HepG2 (cell line): Measurements from ENCODE around the gene KIF15. TPM values are rescaled to one million over a fixed set of nuclear protein-coding genes. Genes with fewer than 3 reads are reported as not detected.

ENCODE experiments used
- AKAP8 ChIP-seq: sonication (generic); formaldehyde crosslinking; IDR thresholded peaks from 2 replicates; pipeline ENCODE4 v1.5.1; 2020; ENCODE audit warnings: mild to moderate bottlenecking, missing genetic modification reagents
- CENPT ChIP-seq: sonication (generic); formaldehyde crosslinking; IDR thresholded peaks from 2 replicates; pipeline ENCODE4 v1.8.0; 2022; ENCODE audit warnings: low read depth, mild to moderate bottlenecking, moderate library complexity, missing genetic modification reagents
- ERF ChIP-seq: IDR thresholded peaks from 2 replicates; pipeline ENCODE4 v1.6.1; 2018; ENCODE audit warnings: missing biosample characterization, missing genetic modification reagents
- FOXO1 ChIP-seq: sonication (generic); formaldehyde crosslinking; IDR thresholded peaks from 2 replicates; pipeline ENCODE4 v1.4.0; 2020; ENCODE audit warnings: missing genetic modification reagents
- GABPA ChIP-seq, 2 experiments: IDR thresholded peaks; 2 replicates each; pipeline ENCODE4 v1.6.1; 2011 to 2016; ENCODE audit warnings: low read depth in 2 of 2, low read length in 1 of 2, missing biosample characterization in 1 of 2, missing genetic modification characterization in 1 of 2
- MAZ ChIP-seq, 2 experiments: sonication (generic) in 1 of 2; formaldehyde crosslinking in 1 of 2; IDR thresholded peaks; 2 replicates each; pipeline versions ENCODE4 v1.5.0 to v1.6.1; 2012 to 2020; ENCODE audit warnings: low read depth in 2 of 2, mild to moderate bottlenecking in 2 of 2, borderline replicate concordance in 1 of 2, improper control_type of control experiment in 1 of 2, low read length in 1 of 2, missing genetic modification reagents in 1 of 2, moderate library complexity in 1 of 2
- MBNL3 ChIP-seq: fragments of 250-450 bp; sonication (Bioruptor Pico); conservative IDR thresholded peaks from 2 replicates; pipeline ENCODE4 v1.8.0; 2022; ENCODE audit warnings: mild to moderate bottlenecking, inconsistent platforms
- NFYC ChIP-seq: IDR thresholded peaks from 2 replicates; pipeline ENCODE4 v1.6.1; 2016; ENCODE audit warnings: missing genetic modification reagents, missing compliant biosample characterization
- NR2C2 ChIP-seq: sonication (generic); formaldehyde crosslinking; IDR thresholded peaks from 2 replicates; pipeline ENCODE4 v1.4.0; 2020; ENCODE audit warnings: missing genetic modification reagents, mild to moderate bottlenecking, moderate library complexity, borderline replicate concordance
- PAF1 ChIP-seq: IDR thresholded peaks from 2 replicates; pipeline ENCODE4 v1.6.1; 2016; ENCODE audit warnings: missing genetic modification reagents, missing compliant biosample characterization
- PBX2 ChIP-seq: IDR thresholded peaks from 2 replicates; pipeline ENCODE4 v1.6.1; 2016; ENCODE audit warnings: control low read depth
- PCBP1 ChIP-seq: fragments of 200-400 bp; formaldehyde crosslinking; IDR thresholded peaks from 2 replicates; pipeline ENCODE4 v1.6.1; 2017; ENCODE audit warnings: mild to moderate bottlenecking, low read depth, low read length, borderline replicate concordance
- PHF21A ChIP-seq: sonication (generic); formaldehyde crosslinking; IDR thresholded peaks from 2 replicates; pipeline ENCODE4 v1.5.0; 2020; ENCODE audit warnings: mild to moderate bottlenecking, missing genetic modification reagents
- RARA ChIP-seq: IDR thresholded peaks from 2 replicates; pipeline ENCODE4 v1.6.1; 2016; ENCODE audit warnings: missing genetic modification reagents, missing compliant biosample characterization
- SALL1 ChIP-seq: sonication (generic); formaldehyde crosslinking; IDR thresholded peaks from 2 replicates; pipeline ENCODE4 v1.8.0; 2022; ENCODE audit warnings: mild to moderate bottlenecking, missing genetic modification reagents
- SP5 ChIP-seq: IDR thresholded peaks from 2 replicates; pipeline ENCODE4 v1.6.1; 2016; ENCODE audit warnings: low read depth, borderline replicate concordance
- SSRP1 ChIP-seq: IDR thresholded peaks from 2 replicates; pipeline ENCODE4 v1.6.1; 2016; ENCODE audit warnings: control low read depth
- STAG1 ChIP-seq: sonication (generic); formaldehyde crosslinking; IDR thresholded peaks from 2 replicates; pipeline ENCODE4 v1.4.0; 2020; ENCODE audit warnings: missing genetic modification reagents
- THAP11 ChIP-seq: IDR thresholded peaks from 2 replicates; pipeline ENCODE4 v1.6.1; 2016; ENCODE audit warnings: missing biosample characterization, missing genetic modification reagents
- YEATS2 ChIP-seq: sonication (generic); formaldehyde crosslinking; IDR thresholded peaks from 2 replicates; pipeline ENCODE4 v1.4.0; 2020; ENCODE audit warnings: missing genetic modification reagents, borderline replicate concordance
- ZBTB1 ChIP-seq: sonication (generic); formaldehyde crosslinking; IDR thresholded peaks from 2 replicates; pipeline ENCODE4 v1.4.0; 2020; ENCODE audit warnings: missing genetic modification reagents, borderline replicate concordance
- ZFY ChIP-seq: sonication (generic); formaldehyde crosslinking; IDR thresholded peaks from 2 replicates; pipeline ENCODE4 v1.4.0; 2020; ENCODE audit warnings: missing genetic modification reagents
- ZNF224 ChIP-seq: sonication (generic); formaldehyde crosslinking; IDR thresholded peaks from 2 replicates; pipeline ENCODE4 v1.5.0; 2020; ENCODE audit warnings: mild to moderate bottlenecking, missing genetic modification reagents
- ZNF260 ChIP-seq: sonication (generic); formaldehyde crosslinking; IDR thresholded peaks from 2 replicates; pipeline ENCODE4 v1.4.0; 2020; ENCODE audit warnings: missing genetic modification reagents, low read depth, mild to moderate bottlenecking, borderline replicate concordance
- ZNF317 ChIP-seq: sonication (generic); formaldehyde crosslinking; IDR thresholded peaks from 2 replicates; pipeline ENCODE4 v1.5.0; 2020; ENCODE audit warnings: mild to moderate bottlenecking, missing genetic modification reagents
- ZNF33A ChIP-seq: sonication (generic); formaldehyde crosslinking; IDR thresholded peaks from 2 replicates; pipeline ENCODE4 v1.5.1; 2020; ENCODE audit warnings: missing genetic modification reagents, mild to moderate bottlenecking, moderate library complexity, borderline replicate concordance
- ZNF367 ChIP-seq: sonication (generic); formaldehyde crosslinking; IDR thresholded peaks from 2 replicates; pipeline ENCODE4 v1.4.0; 2020; ENCODE audit warnings: missing genetic modification reagents, borderline replicate concordance
- ZNF550 ChIP-seq: sonication (generic); formaldehyde crosslinking; IDR thresholded peaks from 2 replicates; pipeline ENCODE4 v1.4.0; 2020; ENCODE audit warnings: mild to moderate bottlenecking, missing genetic modification reagents, borderline replicate concordance
- ZNF737 ChIP-seq: sonication (generic); formaldehyde crosslinking; IDR thresholded peaks from 2 replicates; pipeline ENCODE4 v1.5.0; 2020; ENCODE audit warnings: missing genetic modification reagents, mild to moderate bottlenecking, borderline replicate concordance
- polyA plus RNA-seq, 8 experiments: library from polyadenylated mRNA; depleted of rRNA in 3 of 8; stranded (reverse) in 7 of 8; unstranded in 1 of 8; fragments of >200 nt; fragmentation: Illumina TruSeq in 4 of 8; extraction: Trizol in 4 of 8; gene quantifications; 2 replicates each; pipeline versions ENCODE4 v1.2.1 to v1.2.3, GENCODE V29; 2011 to 2016; ENCODE audit warnings: low read depth in 4 of 8, missing spikeins in 1 of 8, mixed read lengths in 1 of 8; ENCODE audit not compliant: insufficient read depth in 1 of 8
- total RNA-seq, 5 experiments: library from RNA; depleted of rRNA; stranded (reverse); fragments of >200 nt; fragmentation: Illumina TruSeq; extraction: Trizol; gene quantifications; 2 replicates each; pipeline ENCODE4 v1.2.3, GENCODE V29; 2016; ENCODE audit warnings: low read depth in 1 of 5
- TF ChIP-seq, protein P1 (sequence below): sonication (generic); formaldehyde crosslinking; IDR thresholded peaks from 2 replicates; pipeline ENCODE4 v1.8.1; 2023; ENCODE audit warnings: missing genetic modification reagents, mild to moderate bottlenecking, borderline replicate concordance

The KIF15 gene
- total and polyA plus RNA-seq, 2 of the 13 experiments (the other 11 are each of a cell fraction or from before 2014, with no cell fraction given) = 4.8 to 33.8 TPM

GRCh38 chr3:44761424-44762169 is at the start of gene KIF15, which contains the start of gene KIAA1143 (continued):
- TF ChIP-seq ZNF317 (CRISPR knock-in tag) (no peak; the same call in 1 of the 2 replicates), PHF21A (CRISPR knock-in tag) (peak; percentile 79), ZNF224 (CRISPR knock-in tag) (peak; percentile 72), NFYC (CRISPR knock-in tag) (peak; percentile 54), ERF (CRISPR knock-in tag) (peak; percentile 75), ZBTB1 (CRISPR knock-in tag) (no peak), ZNF550 (CRISPR knock-in tag) (no peak), SP5 (CRISPR knock-in tag) (peak; percentile 82), PCBP1 (0 out of 2 replicates have a peak, but pooled peaks have one; percentile 77), ZFY (CRISPR knock-in tag) (peak; percentile 83), CENPT (CRISPR knock-in tag) (peak; percentile 93; the same call in 1 of the 2 replicates), ZNF33A (CRISPR knock-in tag) (no peak), PAF1 (CRISPR knock-in tag) (no peak), MBNL3 (CRISPR knock-in tag) (no peak), YEATS2 (peak; percentile 92), NR2C2 (CRISPR knock-in tag) (peak; percentile 86), AKAP8 (CRISPR knock-in tag) (peak; percentile 65; the same call in 1 of the 2 replicates), ZNF367 (no peak), PBX2 (CRISPR knock-in tag) (no peak), STAG1 (no peak; the same call in 1 of the 2 replicates), THAP11 (peak; percentile 92), GABPA (IDR thresholded peaks at IDR 0.05; ENCODE audit: low read depth, low read length) (peak; percentile 29; the same call in 1 of the 2 replicates), GABPA (CRISPR knock-in tag; IDR thresholded peaks at IDR 0.05; ENCODE audit: low read depth) (peak; percentile 82), RARA (no peak), FOXO1 (no peak), SALL1 (CRISPR knock-in tag) (peak; percentile 85; the same call in 1 of the 2 replicates), MAZ (IDR thresholded peaks at IDR 0.05; ENCODE audit: borderline replicate concordance, low read depth, low read length) (no peak), MAZ (CRISPR knock-in tag; IDR thresholded peaks at IDR 0.05; ENCODE audit: low read depth) (peak; percentile 26), SSRP1 (CRISPR knock-in tag) (0 out of 2 replicates have a peak, but pooled peaks have one; percentile 24), ZNF737 (no peak), ZNF260 (CRISPR knock-in tag) (no peak)
- TF ChIP-seq, protein P1, sequence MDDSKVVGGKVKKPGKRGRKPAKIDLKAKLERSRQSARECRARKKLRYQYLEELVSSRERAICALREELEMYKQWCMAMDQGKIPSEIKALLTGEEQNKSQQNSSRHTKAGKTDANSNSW (CRISPR knock-in tag) = no peak
